ENCODE data around the gene HLA-G.
"Not testable (repeated sequence)": the region's sequence is repeated elsewhere in the genome, so short reads cannot be mapped to it uniquely, and the experiment has no call there.

The HLA-G gene

DNA sequence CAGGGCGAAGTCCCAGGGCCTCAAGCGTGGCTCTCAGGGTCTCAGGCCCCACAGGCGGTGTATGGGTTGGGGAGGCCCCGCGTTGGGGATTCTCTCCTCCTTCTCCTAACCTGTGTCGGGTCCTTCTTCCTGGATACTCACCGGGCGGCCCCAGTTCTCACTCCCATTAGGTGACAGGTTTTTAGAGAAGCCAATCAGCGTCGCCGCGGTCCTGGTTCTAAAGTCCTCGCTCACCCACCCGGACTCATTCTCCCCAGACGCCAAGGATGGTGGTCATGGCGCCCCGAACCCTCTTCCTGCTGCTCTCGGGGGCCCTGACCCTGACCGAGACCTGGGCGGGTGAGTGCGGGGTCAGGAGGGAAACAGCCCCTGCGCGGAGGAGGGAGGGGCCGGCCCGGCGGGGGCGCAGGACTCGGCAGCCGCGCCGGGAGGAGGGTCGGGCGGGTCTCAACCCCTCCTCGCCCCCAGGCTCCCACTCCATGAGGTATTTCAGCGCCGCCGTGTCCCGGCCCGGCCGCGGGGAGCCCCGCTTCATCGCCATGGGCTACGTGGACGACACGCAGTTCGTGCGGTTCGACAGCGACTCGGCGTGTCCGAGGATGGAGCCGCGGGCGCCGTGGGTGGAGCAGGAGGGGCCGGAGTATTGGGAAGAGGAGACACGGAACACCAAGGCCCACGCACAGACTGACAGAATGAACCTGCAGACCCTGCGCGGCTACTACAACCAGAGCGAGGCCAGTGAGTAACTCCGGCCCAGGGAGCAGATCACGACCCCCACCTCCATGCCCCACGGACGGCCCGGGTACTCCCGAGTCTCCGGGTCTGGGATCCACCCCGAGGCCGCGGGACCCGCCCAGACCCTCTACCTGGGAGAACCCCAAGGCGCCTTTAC is at the start of gene HLA-G:
TSS of gene HLA-G (plus strand) at position 247 of the 892 bp plus-strand sequence. CDS start at position 267, 20 bp downstream.
- no peak for FAIRE-seq

DNA sequence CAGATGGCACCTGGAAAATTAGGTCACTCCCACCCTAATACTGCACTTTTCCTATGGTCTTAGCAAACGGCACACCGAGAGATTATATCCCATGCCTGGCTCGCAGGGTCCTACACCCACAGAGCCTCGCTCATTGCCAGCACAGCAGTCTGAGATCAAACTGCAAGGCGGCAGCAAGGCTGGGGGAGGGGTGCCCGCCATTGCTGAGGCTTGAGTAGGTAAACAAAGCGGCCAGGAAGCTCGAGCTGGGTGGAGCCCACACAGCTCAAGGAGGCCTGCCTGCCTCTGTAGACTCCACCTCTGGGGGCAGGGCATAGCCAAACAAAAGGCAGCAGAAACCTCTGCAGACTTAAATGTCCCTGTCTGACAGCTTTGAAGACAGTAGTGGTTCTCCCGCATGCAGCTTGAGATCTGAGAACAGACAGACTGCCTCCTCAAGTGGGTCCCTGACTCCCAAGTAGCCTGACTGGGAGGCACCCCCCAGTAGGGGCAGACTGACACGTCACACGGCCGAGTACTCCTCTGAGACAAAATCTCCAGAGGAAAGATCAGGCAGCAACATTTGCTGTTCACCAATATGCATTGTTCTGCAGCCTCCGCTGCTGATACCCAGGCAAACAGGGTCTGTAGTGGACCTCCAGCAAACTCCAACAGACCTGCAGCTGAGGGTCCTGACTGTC is 47.5 kb upstream of the HLA-G start:
- not testable (repeated sequence) for FAIRE-seq

DNA sequence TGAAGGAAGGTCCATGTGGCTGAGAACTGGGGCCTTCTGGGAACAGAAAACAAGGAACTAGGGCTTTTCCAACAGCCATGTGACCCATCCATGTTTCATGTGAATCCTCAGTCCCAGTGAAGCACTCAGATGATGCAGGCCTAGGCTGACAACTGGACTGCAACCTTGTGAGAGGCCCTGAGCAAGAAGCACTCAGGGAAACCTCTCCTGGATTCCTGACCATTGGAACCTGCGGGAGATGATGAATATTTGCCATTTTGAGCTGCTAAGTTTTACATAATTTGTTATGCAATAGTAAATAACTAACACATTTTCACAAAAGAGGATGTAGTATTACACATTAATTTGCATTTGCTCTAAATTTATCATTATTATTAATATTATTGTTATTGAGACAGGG is 38.4 kb upstream of the HLA-G start:
- no peak for FAIRE-seq

DNA sequence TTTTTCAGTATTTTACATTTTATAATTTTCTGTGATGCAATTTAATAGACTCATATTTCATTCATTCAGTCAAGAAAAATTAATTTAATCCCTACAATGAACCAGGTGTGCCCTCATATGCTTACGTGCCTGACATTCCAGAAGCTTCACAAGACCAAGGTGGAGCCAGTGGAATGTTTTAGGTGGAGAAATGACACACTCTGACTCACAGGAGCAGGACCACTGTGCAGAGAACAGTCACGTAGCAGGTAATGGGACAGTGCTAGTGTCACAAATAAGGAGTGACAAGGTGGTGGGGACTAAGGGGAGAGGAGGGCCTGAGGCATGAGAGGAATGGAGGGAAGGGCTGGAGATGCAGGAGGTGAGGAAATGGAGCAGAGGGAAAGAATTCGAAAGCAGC is 37.0 kb upstream of the HLA-G start:
- FAIRE-seq = no peak

DNA sequence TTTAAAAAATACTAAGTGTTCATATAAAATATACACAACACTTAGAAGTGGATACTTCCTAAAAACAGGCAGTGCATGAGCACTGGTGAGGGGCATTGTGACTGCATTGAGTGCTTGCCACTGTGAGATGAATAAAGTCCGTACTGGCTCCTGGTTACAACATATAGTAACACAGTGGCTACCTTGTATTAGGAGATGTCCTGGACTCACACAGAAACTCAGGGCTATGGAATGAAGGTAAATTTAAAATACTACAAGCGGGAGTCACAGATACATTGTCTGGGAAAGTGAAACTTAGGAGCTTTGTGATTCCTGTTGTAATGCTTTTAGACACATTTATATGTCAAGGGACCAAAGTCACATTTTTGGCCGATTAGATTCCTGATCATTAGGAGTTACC is 36.5 kb upstream of the HLA-G start:
- FAIRE-seq = no peak

DNA sequence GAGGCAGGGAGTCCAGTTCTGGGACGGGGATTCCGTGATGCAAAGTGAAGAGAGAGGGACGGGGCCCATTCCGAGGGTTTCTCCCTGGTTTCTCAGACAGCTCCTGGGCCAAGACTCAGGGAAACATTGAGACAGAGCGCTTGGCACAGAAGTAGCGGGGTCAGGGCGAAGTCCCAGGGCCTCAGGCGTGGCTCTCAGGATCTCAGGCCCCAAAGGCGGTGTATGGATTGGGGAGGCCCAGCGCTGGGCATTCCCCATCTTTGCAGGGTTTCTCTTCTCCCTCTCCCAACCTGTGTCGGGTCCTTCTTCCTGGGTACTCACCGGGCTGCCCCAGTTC is 35.9 kb upstream of the HLA-G start:
- FAIRE-seq = no peak

DNA sequence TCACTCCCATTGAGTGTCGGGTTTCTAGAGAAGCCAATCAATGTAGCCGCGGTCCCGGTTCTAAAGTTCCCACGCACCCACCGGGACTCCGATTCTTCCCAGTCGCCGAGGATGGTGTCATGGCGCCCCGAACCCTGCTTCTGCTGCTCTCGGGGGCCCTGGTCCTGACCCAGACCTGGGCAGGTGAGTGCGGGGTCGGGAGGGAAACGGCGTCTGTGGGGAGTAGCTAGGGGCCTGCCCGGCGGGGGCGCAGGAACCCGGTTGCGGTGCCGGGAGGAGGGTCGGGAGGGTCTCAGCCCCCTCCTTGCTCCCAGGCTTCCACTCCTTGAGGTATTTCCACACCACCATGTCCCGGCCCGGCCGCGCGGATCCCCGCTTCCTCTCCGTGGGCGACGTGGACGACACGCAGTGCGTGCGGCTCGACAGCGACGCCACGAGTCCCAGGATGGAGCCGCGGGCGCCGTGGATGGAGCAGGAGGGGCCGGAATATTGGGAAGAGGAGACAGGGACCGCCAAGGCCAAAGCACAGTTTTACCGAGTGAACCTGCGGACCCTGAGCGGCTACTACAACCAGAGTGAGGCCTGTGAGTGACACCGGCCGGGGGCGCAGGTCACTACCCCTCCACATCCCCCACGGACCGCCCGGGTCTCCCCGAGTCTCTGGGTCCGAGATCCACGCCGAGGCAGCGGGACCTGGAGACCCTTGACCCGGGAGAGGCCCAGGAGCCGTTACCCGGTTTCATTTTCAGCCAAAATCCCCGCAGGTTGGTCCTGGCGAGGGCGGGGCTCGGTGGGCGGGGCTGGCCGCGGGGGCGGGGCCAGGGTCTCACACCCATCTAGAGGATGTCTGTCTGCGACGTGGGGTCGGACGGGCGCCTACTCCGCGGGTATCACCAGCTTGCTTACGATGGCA is 35.2 kb upstream of the HLA-G start:
- FAIRE-seq = no peak

DNA sequence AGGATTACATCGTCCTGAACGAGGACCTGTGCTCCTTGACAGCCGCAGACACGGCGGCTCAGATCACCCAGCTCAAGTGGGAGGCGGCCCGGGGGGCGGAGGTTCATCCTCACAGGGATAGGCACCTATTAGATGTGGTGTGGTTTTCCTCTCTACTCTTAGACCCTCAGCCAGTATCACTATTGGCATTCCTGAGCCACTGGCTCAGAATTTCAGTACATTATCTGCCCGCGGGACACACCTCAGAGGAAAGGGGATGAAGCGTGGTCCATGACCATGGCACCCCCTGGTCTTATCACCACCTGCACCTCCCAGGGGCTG is 34.6 kb upstream of the HLA-G start:
- no peak for FAIRE-seq

DNA sequence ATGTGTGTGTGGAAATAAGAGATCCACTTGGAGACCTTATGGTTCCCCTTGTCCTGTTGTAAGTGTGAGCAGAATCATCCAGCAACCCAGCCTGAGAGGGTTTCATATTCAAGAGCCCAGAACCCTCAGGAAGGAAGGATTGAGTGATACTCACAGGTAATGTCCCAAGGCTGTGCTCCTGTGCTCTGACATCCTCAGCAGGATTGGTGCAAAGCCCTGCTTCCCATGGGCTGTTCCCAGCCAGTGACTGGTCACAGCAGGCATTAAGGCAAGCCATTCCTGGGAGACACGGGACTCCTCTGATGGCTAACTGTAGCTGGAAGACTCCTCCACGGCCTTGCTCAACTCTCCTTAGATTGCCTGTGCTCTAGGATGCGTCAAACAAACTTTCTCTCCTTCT is 33.8 kb upstream of the HLA-G start:
- no peak for FAIRE-seq

DNA sequence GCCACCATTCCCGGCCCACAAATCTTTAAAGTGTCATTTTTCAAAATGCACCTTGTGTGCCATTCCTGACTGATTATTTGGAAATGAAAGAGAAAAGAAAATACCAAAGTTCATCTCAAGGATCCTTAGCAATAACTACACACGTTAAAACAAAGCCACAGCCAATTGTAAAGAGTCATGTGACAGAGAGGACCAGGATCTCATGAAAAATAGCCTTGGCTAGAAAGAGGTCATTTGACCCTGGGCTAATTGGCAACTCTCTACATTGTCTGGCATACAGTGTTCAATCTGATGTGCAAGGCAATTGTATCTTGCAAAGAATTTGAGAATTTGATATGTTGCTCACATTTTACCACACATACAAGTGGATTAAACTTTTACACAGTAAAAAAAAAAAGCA is 31.6 kb upstream of the HLA-G start:
- FAIRE-seq = no peak

DNA sequence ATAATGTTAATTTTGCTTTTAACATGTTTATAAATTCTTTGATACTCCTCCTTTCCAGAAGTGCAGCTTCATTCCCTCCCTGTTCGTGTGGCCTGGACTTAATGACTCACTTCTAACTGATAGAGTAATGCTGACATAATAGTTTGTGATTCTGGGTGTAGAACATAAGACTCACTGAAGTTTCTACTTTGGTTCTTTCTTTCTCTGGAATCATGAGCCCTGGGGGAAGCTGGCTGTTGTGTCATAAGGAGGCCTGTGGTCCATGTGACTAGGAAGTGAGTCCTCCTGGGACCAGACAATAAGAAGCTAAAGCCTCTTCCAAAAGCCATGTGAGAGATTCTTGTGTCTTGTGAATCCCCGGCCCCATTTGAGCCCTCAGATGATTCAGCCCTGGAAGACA is 30.5 kb upstream of the HLA-G start:
- FAIRE-seq = no peak

DNA sequence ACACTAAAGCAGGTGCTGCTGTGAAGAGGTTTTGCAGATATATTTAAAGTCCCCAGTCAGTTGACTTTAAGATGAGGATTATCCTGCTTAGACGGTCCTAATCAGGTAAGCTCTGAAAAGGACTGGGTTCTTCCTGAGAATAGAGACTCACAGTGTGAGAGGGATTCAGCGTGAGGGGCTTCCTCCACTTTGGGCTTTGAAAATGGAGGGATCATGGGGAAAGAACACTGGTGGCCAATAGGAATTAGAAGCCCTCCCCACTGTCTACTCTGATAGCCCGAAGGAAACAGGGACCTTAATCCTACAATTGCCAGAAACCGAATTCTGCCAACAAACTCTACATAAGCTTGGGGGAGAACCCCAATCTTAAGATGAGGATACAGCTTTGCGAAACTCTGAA is 29.7 kb upstream of the HLA-G start:
- no peak for FAIRE-seq

DNA sequence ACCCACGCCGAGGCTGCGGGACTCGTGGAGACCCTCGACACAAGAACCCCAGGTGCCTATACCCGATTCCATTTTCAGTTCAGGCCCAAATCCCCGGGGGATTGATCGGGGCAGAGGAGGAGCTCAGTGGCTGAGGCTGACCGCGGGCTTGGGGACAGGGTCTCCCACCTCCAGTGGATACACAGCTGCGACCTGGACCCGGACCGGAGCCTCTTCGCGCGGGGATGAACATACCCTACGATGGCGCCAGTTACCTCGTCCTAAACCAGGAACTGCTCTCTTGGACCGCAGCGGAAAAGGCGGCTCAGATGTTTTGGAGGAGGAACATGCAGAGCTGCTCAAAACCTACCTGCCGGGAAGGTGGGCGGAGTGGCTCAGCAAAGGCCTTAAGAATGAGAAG is 27.4 kb upstream of the HLA-G start:
- no peak for FAIRE-seq

DNA sequence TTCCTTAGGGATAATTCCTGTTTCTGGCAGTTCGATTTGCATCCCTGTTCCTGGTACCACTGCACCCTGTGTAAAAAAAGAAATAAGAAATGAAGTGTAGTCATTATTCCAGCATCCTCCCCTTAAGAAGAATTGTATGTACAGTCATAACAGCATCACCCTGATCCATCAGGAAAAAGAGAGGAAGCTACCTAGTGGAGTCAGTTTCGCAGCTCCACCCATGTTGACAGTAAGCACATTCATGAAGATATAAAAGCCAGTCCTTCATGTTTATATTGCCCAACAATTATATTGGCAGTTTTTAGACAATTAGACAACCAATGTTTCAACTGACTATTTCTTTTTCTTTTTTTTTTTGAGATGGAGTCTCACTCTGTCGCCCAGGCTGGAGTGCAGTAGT is 21.2 kb upstream of the HLA-G start:
- no peak for FAIRE-seq

DNA sequence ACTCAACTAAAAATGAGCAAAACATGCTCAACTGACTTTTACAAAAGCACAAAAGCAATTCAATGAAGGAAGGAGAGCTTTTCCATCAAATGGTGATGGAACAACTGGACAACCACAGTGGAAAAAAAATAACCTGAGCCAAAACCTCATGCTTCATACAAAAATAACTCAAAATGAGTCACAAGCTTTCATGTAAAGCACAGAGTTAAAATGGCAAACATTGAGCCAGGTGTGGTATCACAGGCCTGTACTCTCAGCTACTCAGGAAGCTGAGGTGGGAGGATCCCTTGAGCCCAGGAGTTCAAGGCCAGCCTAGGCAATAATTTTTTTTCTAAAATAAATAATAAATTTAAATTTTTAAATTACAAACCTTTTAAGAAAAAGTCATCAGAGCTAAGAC is 18.4 kb upstream of the HLA-G start:
- no peak for FAIRE-seq

DNA sequence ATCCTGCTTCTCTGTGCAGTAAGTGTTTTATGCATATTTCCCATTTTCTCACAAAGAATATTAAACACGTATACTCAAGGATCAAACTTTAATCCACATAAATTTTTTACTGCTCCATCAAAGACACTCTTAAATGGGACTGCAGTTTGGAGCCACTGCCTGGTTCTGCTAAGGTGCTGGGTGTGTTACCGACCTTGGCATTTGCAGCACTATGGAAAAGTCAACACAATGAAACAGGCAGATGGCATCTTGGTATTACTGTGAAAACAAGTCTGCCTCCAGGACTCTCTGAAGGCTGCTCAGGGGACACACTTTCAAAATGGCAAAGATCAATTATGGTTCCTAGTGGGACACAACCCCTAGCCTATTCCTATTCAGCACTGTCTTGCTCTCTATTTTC is 17.3 kb upstream of the HLA-G start:
- no peak for FAIRE-seq

DNA sequence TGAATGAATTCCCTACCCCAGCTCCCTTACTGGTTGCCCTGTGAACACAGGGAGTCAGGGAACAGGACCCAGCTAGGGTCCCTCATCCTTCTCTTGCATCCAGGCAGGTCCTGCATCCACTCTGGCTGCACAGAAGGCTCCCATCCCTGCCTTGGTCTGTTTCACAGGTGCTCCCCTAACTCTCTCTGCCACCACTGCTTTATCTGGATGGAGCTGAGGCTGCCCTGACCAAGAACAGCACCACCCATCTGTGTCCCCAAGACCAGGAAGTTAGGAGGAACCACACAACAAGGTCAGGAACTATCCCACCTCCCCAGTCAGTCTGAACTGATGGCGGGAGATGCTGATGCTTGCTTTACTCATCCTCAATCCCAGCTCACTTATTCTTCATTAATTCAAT is 16.2 kb upstream of the HLA-G start:
- no peak for FAIRE-seq

DNA sequence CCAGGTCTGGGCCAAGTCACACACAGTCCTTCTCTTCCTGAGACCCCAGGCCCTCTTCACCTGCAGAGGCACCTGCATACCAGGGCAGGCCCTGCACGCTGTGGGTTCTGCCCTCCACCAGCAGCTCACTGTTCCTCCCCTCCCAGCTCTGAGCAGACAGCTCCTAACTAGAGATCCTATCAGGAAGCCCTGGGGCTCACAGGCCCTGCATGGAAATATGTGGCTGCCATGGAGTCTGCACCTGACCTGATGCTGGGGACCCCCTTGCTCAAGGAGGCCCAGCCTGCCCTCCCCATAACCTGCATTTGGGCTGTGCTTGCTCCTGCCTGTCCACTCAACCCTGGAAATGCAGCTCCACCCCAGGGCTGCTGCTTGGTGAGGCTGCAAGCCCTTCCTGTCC is 14.6 kb upstream of the HLA-G start:
- no peak for FAIRE-seq

DNA sequence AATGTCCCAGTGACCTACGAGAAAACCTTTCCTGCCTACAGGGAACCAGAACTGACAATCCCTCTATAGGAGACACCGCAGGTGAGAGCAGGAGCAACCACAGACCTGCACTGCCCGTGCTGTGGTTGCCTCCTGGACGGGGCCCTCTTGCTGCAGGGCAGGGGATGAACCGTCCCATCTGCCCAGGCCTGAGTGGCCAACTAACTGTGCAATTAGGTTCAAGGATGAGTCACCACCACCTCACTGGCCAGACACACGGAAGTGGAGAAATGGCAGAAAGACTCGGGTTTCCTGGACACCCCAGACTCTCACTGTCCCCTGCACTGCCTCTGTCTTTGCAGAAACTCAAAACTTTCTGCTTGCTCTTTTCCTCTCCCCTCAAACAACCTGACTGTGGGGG is 13.8 kb upstream of the HLA-G start:
- FAIRE-seq = no peak

DNA sequence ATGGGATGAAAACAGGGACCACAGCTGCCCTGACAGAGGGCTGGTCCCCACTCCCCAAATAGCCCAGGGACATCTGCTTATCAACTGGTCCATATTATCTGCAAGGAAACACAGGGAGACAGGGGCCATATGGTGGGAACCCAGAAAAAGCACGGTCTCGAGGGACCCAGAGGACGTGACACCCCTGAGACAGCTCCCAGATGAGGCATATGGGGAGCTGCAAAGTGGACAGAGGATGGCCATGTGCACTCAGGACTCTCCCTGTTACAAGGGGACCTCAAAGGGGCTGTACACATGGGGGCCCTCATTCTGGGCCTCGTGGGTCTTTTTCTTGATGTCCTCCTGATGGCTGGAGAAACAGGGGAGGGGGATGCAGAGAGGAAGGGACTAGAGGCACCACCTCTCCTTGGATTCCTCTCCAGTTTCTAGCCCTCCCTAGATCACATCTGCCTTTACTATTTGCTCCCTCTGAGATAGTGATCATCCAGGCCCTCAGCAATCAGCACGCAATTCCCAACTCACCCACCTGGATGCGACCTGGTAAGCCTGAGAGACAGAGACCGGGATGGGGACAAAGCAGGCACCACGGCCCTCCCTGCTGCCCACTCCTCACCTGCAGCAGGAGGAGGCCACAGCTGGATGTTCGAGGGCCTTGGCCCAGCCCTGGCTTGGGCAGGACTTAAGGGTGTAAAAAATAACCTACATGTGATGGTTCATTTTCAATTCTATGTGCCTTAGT is 13.1 kb upstream of the HLA-G start:
- no peak for FAIRE-seq

DNA sequence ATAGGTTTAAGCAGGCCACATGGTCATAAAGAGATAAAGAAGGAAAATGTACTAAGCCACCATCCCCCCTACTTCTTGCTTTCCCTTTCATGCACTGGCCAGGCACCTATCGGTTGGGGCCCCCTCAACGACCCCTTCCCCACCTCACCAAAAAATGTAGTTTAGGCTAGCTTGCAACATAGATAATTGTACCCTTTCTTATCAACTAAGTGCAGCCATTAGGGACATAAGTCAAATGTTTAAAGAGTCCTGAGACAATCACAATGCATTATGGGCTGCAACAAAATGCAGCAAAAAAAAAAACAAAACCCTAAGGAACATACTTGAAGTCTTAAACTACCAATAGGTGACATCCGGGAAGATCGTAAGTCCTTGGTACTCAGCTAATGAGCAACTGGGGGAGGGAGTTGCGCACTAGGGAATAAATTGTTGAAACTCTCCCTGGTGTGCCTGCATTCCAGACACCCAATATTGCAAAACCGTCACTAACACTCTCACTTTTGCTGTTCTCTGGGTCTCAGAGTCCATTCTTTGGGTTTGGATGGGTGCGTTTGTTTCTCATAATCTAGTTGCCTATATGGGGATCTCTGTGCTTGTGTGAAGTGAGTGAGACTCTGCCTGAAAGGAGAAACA is 12.4 kb upstream of the HLA-G start:
- no peak for FAIRE-seq

DNA sequence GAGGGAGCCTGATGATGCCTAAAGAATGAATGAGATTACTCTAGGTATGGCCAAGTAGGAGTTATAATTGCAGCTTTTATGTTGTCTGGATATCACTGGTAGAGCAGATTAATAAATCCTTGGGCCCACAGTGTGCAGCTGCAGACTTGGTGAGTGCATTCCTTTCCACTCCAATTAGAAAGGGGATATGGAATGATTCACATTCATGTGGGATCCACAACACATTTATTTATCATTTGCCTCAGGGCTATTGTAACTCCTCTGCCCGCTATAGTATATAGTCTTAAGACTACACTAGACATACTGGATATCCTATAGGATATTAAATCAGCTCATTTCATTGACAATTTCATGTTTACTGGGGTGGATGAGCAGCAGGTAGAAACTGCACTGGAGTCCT is 11.6 kb upstream of the HLA-G start:
- FAIRE-seq = no peak

DNA sequence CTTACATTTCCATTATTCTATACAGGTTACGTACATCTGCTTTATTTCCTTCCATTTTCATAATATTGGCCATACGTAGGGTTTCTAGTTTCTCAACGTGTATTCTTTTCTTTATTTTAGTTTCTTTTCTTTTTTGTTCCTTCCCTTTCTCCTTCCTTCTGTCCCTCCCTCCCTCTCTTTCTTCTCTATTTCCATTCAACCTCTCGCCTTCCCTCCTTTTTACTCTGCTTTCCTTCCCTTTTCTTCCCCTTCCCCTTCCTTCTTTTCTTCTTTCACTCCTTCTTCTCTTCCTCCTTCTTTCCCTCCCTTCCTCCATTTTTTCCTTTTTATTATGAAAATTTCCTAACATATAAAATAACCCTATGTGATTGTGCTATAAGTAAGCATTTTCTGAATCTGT is 8.7 kb upstream of the HLA-G start:
- no peak for FAIRE-seq
